ENCODE results near the gene C9orf50. TPM values are rescaled to one million over a fixed set of nuclear protein-coding genes. Genes with fewer than 3 reads are reported as not detected.

Gene C9orf50
- total RNA-seq, result under 1 TPM; 0.30 to 0.62 TPM
- 1 to 10 TPM in 1 of 2 donors, not detected in 1; 4.8 TPM for polyA plus RNA-seq
- long read RNA-seq, donor 1, result 0 reads
- long read RNA-seq, donor 2, result 0 reads

GRCh38 chr9:129620669-129621295, at the start of gene C9orf50:
C9orf50 (minus strand) TSS chr9:129621101; CDS start chr9:129620574, 527 bp downstream.
- Histone ChIP-seq H3K9me3 (ENCODE audit: control insufficient read depth, low read length) (no peaks in the 10 kb centered on the region), H3K27me3 (ENCODE audit: control insufficient read depth in 1 of 2, insufficient read depth in 2 of 2, low read length in 1 of 2) (no peaks in the 10 kb centered on the region), H3K36me3 (ENCODE audit: control insufficient read depth in 1 of 2, insufficient read depth in 2 of 2, low read length in 1 of 2) (no peaks in the 10 kb centered on the region), H3K4me1 (ENCODE audit: control insufficient read depth in 1 of 2, insufficient read depth in 2 of 2, low read length in 2 of 2) (no peaks in the 10 kb centered on the region), H3K27ac (ENCODE audit: low read depth in 1 of 2, low read length in 2 of 2) (no peak within 1 kb of the TSS), H3K4me3 (ENCODE audit: low read length in 2 of 2) (peak within 1 kb of the TSS; percentile 12 to 42)
- no peak for ATAC-seq (ENCODE audit: low FRiP score)
- 20 to 24% methylated on average over 21 of the region's 21 CpGs for WGBS, 2 donors
- intact Hi-C loops (cut with DNase I), result no loop called here
- DNase-seq, result no peak

DNA sequence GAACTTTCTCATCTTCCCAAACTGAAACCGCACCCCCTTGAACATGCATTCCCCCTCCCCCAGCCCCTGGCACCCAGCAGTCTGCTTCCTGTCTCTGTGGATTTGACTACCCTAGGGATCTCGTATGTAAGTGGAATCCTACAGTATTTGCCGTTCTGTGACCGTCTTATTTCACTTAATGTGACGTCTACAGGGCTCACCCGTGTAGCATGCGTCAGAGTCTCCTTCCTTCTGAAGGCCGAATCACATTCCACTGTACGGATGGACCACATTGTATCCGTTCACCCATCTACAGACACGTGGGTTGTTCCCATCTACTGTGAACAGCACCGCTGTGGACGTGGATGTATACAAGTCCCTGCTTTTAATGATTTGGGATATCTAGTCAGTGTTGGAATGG, 49.0 kb upstream of the C9orf50 start:
- H3K27me3 ChIP-seq (ENCODE audit: control insufficient read depth in 1 of 2, insufficient read depth in 2 of 2, low read length in 1 of 2), result no peaks in the 10 kb centered on the region

GRCh38 chr9:129669141-129669718, 48.3 kb upstream of the C9orf50 start:
- no peak for ATAC-seq (ENCODE audit: low FRiP score)

More for the DNA sequence above, 49.0 kb upstream of the C9orf50 start:
- Histone ChIP-seq H3K36me3 (ENCODE audit: control insufficient read depth in 1 of 2, insufficient read depth in 2 of 2, low read length in 1 of 2) (no peaks in the 10 kb centered on the region), H3K4me3 (ENCODE audit: low read length in 2 of 2) (no peak overlapping the region), H3K4me1 (ENCODE audit: control insufficient read depth in 1 of 2, insufficient read depth in 2 of 2, low read length in 2 of 2) (no peaks in the 10 kb centered on the region), H3K27ac (ENCODE audit: low read depth in 1 of 2, low read length in 2 of 2) (no peak overlapping the region), H3K9me3 (ENCODE audit: control insufficient read depth, low read length) (no peaks in the 10 kb centered on the region)
- WGBS, 2 donors, result 37 to 39% methylated on average over 13 of the region's 13 CpGs
- DNase-seq, result no peak
- intact Hi-C loops (cut with DNase I), result loop anchor here (1.0 to 5.0 kb wide), 4 partner anchors 25 to 57 kb away; partner anchors contain the start of gene ASB6 (in 1 of the 2)
- ATAC-seq (ENCODE audit: low FRiP score), result no peak

GRCh38 chr9:129667850-129668249, 46.9 kb upstream of the C9orf50 start:
- H3K9me3 ChIP-seq (ENCODE audit: control insufficient read depth, low read length), result no peaks in the 10 kb centered on the region
- H3K4me1 ChIP-seq (ENCODE audit: control insufficient read depth in 1 of 2, insufficient read depth in 2 of 2, low read length in 2 of 2), result no peaks in the 10 kb centered on the region
- ATAC-seq (ENCODE audit: low FRiP score), result no peak
- intact Hi-C loops (cut with DNase I), result loop anchor here (2.0 to 5.0 kb wide), 3 partner anchors 27 to 59 kb away; no protein-coding TSS in a partner anchor
- WGBS, 2 donors, result 33 to 40% methylated on average over 9 of the region's 9 CpGs
- H3K27ac ChIP-seq (ENCODE audit: low read depth in 1 of 2, low read length in 2 of 2), result peak overlapping the region in 1 of 2 donors; percentile 30
- H3K27me3 ChIP-seq (ENCODE audit: control insufficient read depth in 1 of 2, insufficient read depth in 2 of 2, low read length in 1 of 2), result no peaks in the 10 kb centered on the region
- no peak overlapping the region for H3K4me3 ChIP-seq (ENCODE audit: low read length in 2 of 2)
- H3K36me3 ChIP-seq (ENCODE audit: control insufficient read depth in 1 of 2, insufficient read depth in 2 of 2, low read length in 1 of 2), result no peaks in the 10 kb centered on the region
- DNase-seq, result no peak

More at GRCh38 chr9:129669141-129669718, 48.3 kb upstream of the C9orf50 start:
- 17 to 19% methylated on average over 17 of the region's 17 CpGs for WGBS, 2 donors
- peak in 1 of 2 donors; percentile 76 for DNase-seq
- intact Hi-C loops (cut with DNase I), result loop anchor here (1.0 to 5.0 kb wide), 4 partner anchors 26 to 58 kb away; partner anchors contain the start of gene ASB6 (in 1 of the 2)
- no peaks in the 10 kb centered on the region for H3K36me3 ChIP-seq (ENCODE audit: control insufficient read depth in 1 of 2, insufficient read depth in 2 of 2, low read length in 1 of 2)
- H3K27ac ChIP-seq (ENCODE audit: low read depth in 1 of 2, low read length in 2 of 2), result peak overlapping the region in 1 of 2 donors; percentile 42
- no peaks in the 10 kb centered on the region for H3K27me3 ChIP-seq (ENCODE audit: control insufficient read depth in 1 of 2, insufficient read depth in 2 of 2, low read length in 1 of 2)
- H3K9me3 ChIP-seq (ENCODE audit: control insufficient read depth, low read length), result no peaks in the 10 kb centered on the region
- H3K4me3 ChIP-seq (ENCODE audit: low read length in 2 of 2), result no peak overlapping the region
- no peaks in the 10 kb centered on the region for H3K4me1 ChIP-seq (ENCODE audit: control insufficient read depth in 1 of 2, insufficient read depth in 2 of 2, low read length in 2 of 2)

GRCh38 chr9:129667378-129667777, 46.5 kb upstream of the C9orf50 start:
- Histone ChIP-seq H3K36me3 (ENCODE audit: control insufficient read depth in 1 of 2, insufficient read depth in 2 of 2, low read length in 1 of 2) (no peaks in the 10 kb centered on the region), H3K4me1 (ENCODE audit: control insufficient read depth in 1 of 2, insufficient read depth in 2 of 2, low read length in 2 of 2) (no peaks in the 10 kb centered on the region), H3K4me3 (ENCODE audit: low read length in 2 of 2) (peak overlapping the region in 1 of 2 donors; percentile 85), H3K9me3 (ENCODE audit: control insufficient read depth, low read length) (no peaks in the 10 kb centered on the region), H3K27ac (ENCODE audit: low read depth in 1 of 2, low read length in 2 of 2) (peak overlapping the region in 1 of 2 donors; percentile 30), H3K27me3 (ENCODE audit: control insufficient read depth in 1 of 2, insufficient read depth in 2 of 2, low read length in 1 of 2) (no peaks in the 10 kb centered on the region)
- ATAC-seq (ENCODE audit: low FRiP score) (no peak), DNase-seq (no peak)
- 4 to 7% methylated on average over 11 of the region's 11 CpGs for WGBS, 2 donors
- intact Hi-C loops (cut with DNase I), result loop anchor here (5.0 kb wide), 2 partner anchors 45 to 60 kb away; no protein-coding TSS in a partner anchor

GRCh38 chr9:129666575-129666974, 45.7 kb upstream of the C9orf50 start:
- 2 to 4% methylated on average over 11 to 13 of the region's 13 CpGs for WGBS, 2 donors
- intact Hi-C loops (cut with DNase I), result loop anchor here (5.0 kb wide), 2 partner anchors 46 to 61 kb away; no protein-coding TSS in a partner anchor
- ATAC-seq (ENCODE audit: low FRiP score) (no peak), DNase-seq (no peak)
- H3K4me1 ChIP-seq (ENCODE audit: control insufficient read depth in 1 of 2, insufficient read depth in 2 of 2, low read length in 2 of 2), result no peaks in the 10 kb centered on the region
- H3K36me3 ChIP-seq (ENCODE audit: control insufficient read depth in 1 of 2, insufficient read depth in 2 of 2, low read length in 1 of 2), result no peaks in the 10 kb centered on the region
- peak overlapping the region in 1 of 2 donors; percentile 59 for H3K27ac ChIP-seq (ENCODE audit: low read depth in 1 of 2, low read length in 2 of 2)
- peak overlapping the region; percentile 85 to 95 for H3K4me3 ChIP-seq (ENCODE audit: low read length in 2 of 2)
- H3K27me3 ChIP-seq (ENCODE audit: control insufficient read depth in 1 of 2, insufficient read depth in 2 of 2, low read length in 1 of 2), result no peaks in the 10 kb centered on the region
- no peaks in the 10 kb centered on the region for H3K9me3 ChIP-seq (ENCODE audit: control insufficient read depth, low read length)

- Histone ChIP-seq H3K36me3 (ENCODE audit: control insufficient read depth in 1 of 2, insufficient read depth in 2 of 2, low read length in 1 of 2) (no peaks in the 10 kb centered on the region), H3K9me3 (ENCODE audit: control insufficient read depth, low read length) (no peaks in the 10 kb centered on the region), H3K4me3 (ENCODE audit: low read length in 2 of 2) (peak overlapping the region; percentile 85 to 95), H3K4me1 (ENCODE audit: control insufficient read depth in 1 of 2, insufficient read depth in 2 of 2, low read length in 2 of 2) (no peaks in the 10 kb centered on the region), H3K27me3 (ENCODE audit: control insufficient read depth in 1 of 2, insufficient read depth in 2 of 2, low read length in 1 of 2) (no peaks in the 10 kb centered on the region), H3K27ac (ENCODE audit: low read depth in 1 of 2, low read length in 2 of 2) (peak overlapping the region; percentile 49 to 52)
- no peak for ATAC-seq (ENCODE audit: low FRiP score)
- intact Hi-C loops (cut with DNase I), result loop anchor here (5.0 kb wide), 2 partner anchors 46 to 61 kb away; no protein-coding TSS in a partner anchor
- no peak for DNase-seq
- 1 to 2% methylated on average over 64 to 88 of the region's 88 CpGs for WGBS, 2 donors
Observed at GRCh38 chr9:129665814-129666520, 45.1 kb upstream of the C9orf50 start.

DNA sequence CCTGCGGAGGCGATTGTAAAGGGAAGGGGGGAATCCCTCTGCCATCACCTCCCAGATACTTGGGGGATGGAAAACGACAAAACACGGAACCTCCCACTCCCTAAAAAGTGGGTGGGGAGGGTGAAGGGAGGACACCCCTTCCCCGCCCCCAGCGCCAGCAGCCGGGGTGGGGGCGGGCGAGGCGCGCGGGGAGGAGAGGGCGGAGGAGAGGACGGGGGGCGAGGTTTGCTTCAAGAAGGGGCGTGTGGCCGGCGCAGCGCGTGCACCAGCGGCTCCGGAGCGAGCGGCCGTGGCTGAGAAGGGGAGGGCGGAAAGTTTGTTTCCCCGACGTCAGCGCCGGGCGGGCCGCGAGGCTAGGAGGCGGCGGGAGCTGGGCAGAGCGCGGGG, 44.5 kb upstream of the C9orf50 start, which contains the start of gene PRRX2:
TSS of gene PRRX2 (plus strand) at position 259 of the 387 bp plus-strand sequence. CDS start 221 bp downstream, outside the sequence.
- ATAC-seq (ENCODE audit: low FRiP score), result peak; percentile 80
- intact Hi-C loops (cut with DNase I), result loop anchor here (5.0 kb wide), 2 partner anchors 47 to 62 kb away; no protein-coding TSS in a partner anchor
- peak within 1 kb of the TSS; percentile 52 to 59 for H3K27ac ChIP-seq (ENCODE audit: low read depth in 1 of 2, low read length in 2 of 2)

More for the DNA sequence above, 44.5 kb upstream of the C9orf50 start, which contains the start of gene PRRX2:
- peak; percentile 83 to 91 for DNase-seq
- H3K9me3 ChIP-seq (ENCODE audit: control insufficient read depth, low read length), result no peaks in the 10 kb centered on the region
- H3K4me1 ChIP-seq (ENCODE audit: control insufficient read depth in 1 of 2, insufficient read depth in 2 of 2, low read length in 2 of 2), result no peaks in the 10 kb centered on the region
- no peaks in the 10 kb centered on the region for H3K36me3 ChIP-seq (ENCODE audit: control insufficient read depth in 1 of 2, insufficient read depth in 2 of 2, low read length in 1 of 2)
- WGBS, 2 donors, result 0 to 1% methylated on average over 7 to 37 of the region's 37 CpGs
- H3K27me3 ChIP-seq (ENCODE audit: control insufficient read depth in 1 of 2, insufficient read depth in 2 of 2, low read length in 1 of 2), result no peaks in the 10 kb centered on the region
- H3K4me3 ChIP-seq (ENCODE audit: low read length in 2 of 2), result peak within 1 kb of the TSS; percentile 85 to 95
